ENCODE measurements around the gene SYTL3.
A peak's percentile ranks its signal among the peaks of the same experiment; 100 is the strongest.

SYTL3 gene

GRCh38 chr6:158796353-158796752 lies 146.5 kb downstream of the SYTL3 start:
- DNase-seq (ENCODE audit: low read depth) = no peak

GRCh38 chr6:158797331-158798310 lies 147.8 kb downstream of the SYTL3 start:
- DNase-seq (ENCODE audit: low read depth) = no peak

- no peak for DNase-seq (ENCODE audit: low read depth)
These were observed 148.5 kb downstream of the SYTL3 start for GRCh38 chr6:158798311-158798710.

- no peak for DNase-seq (ENCODE audit: low read depth)
These were observed 149.4 kb downstream of the SYTL3 start for GRCh38 chr6:158799051-158799792.

- no peak for DNase-seq (ENCODE audit: low read depth)
These were observed 151.9 kb downstream of the SYTL3 start for GRCh38 chr6:158801655-158802294.

- no peak for DNase-seq (ENCODE audit: low read depth)
These were observed 153.9 kb downstream of the SYTL3 start for GRCh38 chr6:158803733-158804143.

- DNase-seq (ENCODE audit: low read depth) = no peak
These were observed 154.4 kb downstream of the SYTL3 start for GRCh38 chr6:158804207-158804606.

GRCh38 chr6:158805698-158806377 lies 156.0 kb downstream of the SYTL3 start:
- DNase-seq (ENCODE audit: low read depth) = no peak

GRCh38 chr6:158807515-158808441 lies 157.9 kb downstream of the SYTL3 start:
- DNase-seq (ENCODE audit: low read depth) = no peak

- no peak for DNase-seq (ENCODE audit: low read depth)
These were observed 158.6 kb downstream of the SYTL3 start for GRCh38 chr6:158808442-158808833.

- peak; percentile 48 for DNase-seq (ENCODE audit: low read depth)
These were observed 159.3 kb downstream of the SYTL3 start for GRCh38 chr6:158808941-158809678.

- DNase-seq (ENCODE audit: low read depth) = no peak
These were observed 160.6 kb downstream of the SYTL3 start for GRCh38 chr6:158810155-158811095.

- DNase-seq (ENCODE audit: low read depth) = no peak
These were observed 162.8 kb downstream of the SYTL3 start for GRCh38 chr6:158812611-158813010.

- no peak for DNase-seq (ENCODE audit: low read depth)
These were observed 163.2 kb downstream of the SYTL3 start for GRCh38 chr6:158813032-158813431.
